Measurements from ENCODE around the gene GLTP. TPM values are rescaled to one million over a fixed set of nuclear protein-coding genes. Genes with fewer than 3 reads are reported as not detected.

Gene GLTP
- total and polyA plus RNA-seq, 2 of the 13 experiments (the other 11 are each of a cell fraction or from before 2014, with no cell fraction given), result 10.7 to 12.9 TPM

DNA sequence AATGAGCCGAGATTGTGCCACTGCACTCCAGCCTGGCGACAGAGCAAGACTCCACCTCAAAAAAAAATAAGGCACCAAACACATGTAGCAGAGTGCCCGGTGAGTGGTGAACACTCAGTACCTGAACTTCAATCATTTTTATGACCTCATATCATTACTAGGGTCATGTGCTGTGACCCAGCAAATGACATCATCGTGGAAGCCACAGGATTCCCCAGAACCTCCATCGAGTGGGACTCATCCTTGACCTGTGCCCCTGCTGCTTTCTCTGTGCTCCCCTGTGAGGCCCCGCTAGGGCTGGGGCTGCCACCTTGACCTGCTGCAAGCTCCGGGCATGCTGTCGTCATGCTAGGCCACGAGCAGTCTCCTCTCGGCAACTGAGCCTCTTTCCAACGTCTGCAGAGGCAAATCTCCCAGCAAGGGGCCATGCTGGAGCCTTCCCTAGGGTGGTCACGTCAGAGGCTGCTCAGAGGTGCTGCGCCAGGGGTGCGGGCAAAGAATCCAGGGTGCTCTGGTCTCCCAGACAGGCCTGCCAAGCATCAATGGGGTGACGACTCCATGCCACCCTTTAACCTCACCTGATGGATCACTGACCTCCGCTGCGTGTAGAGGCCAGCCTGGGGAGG is 18.5 kb downstream of the GLTP start (continued):
- TF ChIP-seq ZBTB2 (CRISPR knock-in tag; IDR thresholded peaks at IDR 0.05; ENCODE audit: low read depth) (0 out of 2 replicates have a peak, but pooled peaks have one; percentile 28), ARID2 (CRISPR knock-in tag; IDR thresholded peaks at IDR 0.05; ENCODE audit: borderline replicate concordance) (no peak), ZNF337 (CRISPR knock-in tag; IDR thresholded peaks at IDR 0.05; ENCODE audit: borderline replicate concordance, low read depth) (0 out of 2 replicates have a peak, but pooled peaks have one; percentile 32), PAXIP1 (CRISPR knock-in tag; conservative IDR thresholded peaks at IDR 0.05) (peak; percentile 90), ZNF251 (CRISPR knock-in tag; IDR thresholded peaks at IDR 0.05) (no peak), CHD4 (IDR thresholded peaks at IDR 0.05; ENCODE audit: borderline replicate concordance, low read length) (no peak), TCF12 (IDR thresholded peaks at IDR 0.05) (no peak), TCF12 (CRISPR knock-in tag; IDR thresholded peaks at IDR 0.05) (0 out of 2 replicates have a peak, but pooled peaks have one; percentile 32), ZBED4 (CRISPR knock-in tag; IDR thresholded peaks at IDR 0.05; ENCODE audit: borderline replicate concordance) (peak; percentile 69), ZNF644 (CRISPR knock-in tag; IDR thresholded peaks at IDR 0.05; ENCODE audit: low read depth) (peak; percentile 50; the same call in 1 of the 2 replicates), ZNF34 (CRISPR knock-in tag; IDR thresholded peaks at IDR 0.05; ENCODE audit: borderline replicate concordance) (0 out of 2 replicates have a peak, but pooled peaks have one; percentile 36), ZNF839 (CRISPR knock-in tag; IDR thresholded peaks at IDR 0.05; ENCODE audit: borderline replicate concordance) (0 out of 2 replicates have a peak, but pooled peaks have one; percentile 5), ZNF331 (CRISPR knock-in tag; IDR thresholded peaks at IDR 0.05) (0 out of 2 replicates have a peak, but pooled peaks have one; percentile 12), ATF7 (IDR thresholded peaks at IDR 0.05) (peak; percentile 96), ATF7 (CRISPR knock-in tag; IDR thresholded peaks at IDR 0.05) (peak; percentile 64; the same call in 1 of the 2 replicates)
- TF ChIP-seq, protein P1, sequence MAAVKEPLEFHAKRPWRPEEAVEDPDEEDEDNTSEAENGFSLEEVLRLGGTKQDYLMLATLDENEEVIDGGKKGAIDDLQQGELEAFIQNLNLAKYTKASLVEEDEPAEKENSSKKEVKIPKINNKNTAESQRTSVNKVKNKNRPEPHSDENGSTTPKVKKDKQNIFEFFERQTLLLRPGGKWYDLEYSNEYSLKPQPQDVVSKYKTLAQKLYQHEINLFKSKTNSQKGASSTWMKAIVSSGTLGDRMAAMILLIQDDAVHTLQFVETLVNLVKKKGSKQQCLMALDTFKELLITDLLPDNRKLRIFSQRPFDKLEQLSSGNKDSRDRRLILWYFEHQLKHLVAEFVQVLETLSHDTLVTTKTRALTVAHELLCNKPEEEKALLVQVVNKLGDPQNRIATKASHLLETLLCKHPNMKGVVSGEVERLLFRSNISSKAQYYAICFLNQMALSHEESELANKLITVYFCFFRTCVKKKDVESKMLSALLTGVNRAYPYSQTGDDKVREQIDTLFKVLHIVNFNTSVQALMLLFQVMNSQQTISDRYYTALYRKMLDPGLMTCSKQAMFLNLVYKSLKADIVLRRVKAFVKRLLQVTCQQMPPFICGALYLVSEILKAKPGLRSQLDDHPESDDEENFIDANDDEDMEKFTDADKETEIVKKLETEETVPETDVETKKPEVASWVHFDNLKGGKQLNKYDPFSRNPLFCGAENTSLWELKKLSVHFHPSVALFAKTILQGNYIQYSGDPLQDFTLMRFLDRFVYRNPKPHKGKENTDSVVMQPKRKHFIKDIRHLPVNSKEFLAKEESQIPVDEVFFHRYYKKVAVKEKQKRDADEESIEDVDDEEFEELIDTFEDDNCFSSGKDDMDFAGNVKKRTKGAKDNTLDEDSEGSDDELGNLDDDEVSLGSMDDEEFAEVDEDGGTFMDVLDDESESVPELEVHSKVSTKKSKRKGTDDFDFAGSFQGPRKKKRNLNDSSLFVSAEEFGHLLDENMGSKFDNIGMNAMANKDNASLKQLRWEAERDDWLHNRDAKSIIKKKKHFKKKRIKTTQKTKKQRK (IDR thresholded peaks at IDR 0.05; ENCODE audit: low read length), result no peak
